ENCODE measurements around the gene TSC22D4.

The TSC22D4 gene

GRCh38 chr7:100428199-100428966, 50.6 kb downstream of the TSC22D4 start, which contains the start of gene ZCWPW1:
ZCWPW1 (minus strand) TSS chr7:100428703; CDS start chr7:100420649, 8,054 bp downstream.
- DNase-seq (ENCODE audit: low spot score) = peak; percentile 97

DNA sequence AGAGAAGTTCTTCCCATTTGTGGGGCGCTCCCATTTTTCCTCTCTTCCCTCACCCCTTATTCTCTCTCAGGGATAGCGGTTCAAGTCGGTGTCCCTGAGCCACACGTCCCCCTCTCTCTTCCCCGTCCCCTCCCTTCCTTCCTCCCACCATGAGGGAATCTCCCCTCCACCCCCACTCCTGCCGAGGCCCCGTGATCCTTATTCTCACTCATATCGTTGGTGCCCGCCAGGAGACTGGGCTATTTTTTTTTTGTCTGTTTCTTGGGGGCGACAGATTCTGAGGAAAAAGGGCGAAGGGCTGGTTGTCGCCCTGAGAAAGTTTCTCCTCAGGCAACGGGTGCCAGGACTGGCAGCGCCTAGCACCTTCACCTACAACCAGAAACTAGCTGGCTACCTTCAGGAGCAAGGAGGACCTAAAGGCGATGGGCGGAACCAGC, 51.2 kb downstream of the TSC22D4 start:
- no peak for DNase-seq (ENCODE audit: low spot score)

DNA sequence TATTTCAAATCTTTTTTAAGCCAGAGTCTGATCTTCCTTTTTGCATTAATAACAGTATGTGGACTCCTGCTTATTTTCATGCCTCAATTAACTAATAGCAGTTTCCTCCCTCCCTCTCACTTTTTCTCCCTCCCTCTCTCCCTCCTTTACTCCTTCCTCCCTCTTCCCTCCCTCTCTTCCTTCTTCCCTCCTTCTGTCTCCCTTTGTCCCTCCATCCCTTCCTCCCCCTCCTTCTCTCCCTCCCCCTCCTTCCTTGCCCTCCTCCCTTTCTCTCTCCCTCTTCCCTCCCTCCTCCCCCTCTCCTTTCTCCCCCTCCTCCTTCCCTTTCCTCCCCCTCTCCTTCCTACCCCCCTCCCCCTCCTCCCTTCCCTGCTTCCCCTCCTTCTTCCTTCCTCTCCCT, 52.5 kb downstream of the TSC22D4 start:
- no peak for DNase-seq (ENCODE audit: low spot score)

DNA sequence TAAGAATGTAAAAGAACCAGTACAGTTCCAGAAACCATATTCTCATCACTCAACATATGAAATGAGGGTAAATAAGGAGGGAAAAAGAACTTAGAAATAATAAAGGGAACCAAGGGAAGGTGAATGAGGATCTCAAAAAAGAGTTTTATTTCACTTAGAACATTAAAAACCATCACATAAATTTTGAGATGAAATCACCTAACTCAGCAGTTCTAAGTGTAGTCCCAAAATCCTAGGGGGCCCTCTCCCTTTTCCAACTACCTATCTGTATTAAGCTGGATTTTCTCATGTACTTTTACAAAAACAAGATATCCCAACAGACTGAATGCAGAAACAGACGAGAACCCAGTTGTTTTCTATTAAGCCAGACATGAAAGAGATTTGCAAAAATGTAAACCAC, 53.7 kb downstream of the TSC22D4 start:
- no peak for DNase-seq (ENCODE audit: low spot score)

GRCh38 chr7:100423315-100423714, 55.7 kb downstream of the TSC22D4 start:
- no peak for DNase-seq (ENCODE audit: low spot score)

- DNase-seq (ENCODE audit: low spot score) = no peak
Observed at GRCh38 chr7:100419660-100420226, 59.3 kb downstream of the TSC22D4 start.

GRCh38 chr7:100418930-100419659, 59.9 kb downstream of the TSC22D4 start:
- no peak for DNase-seq (ENCODE audit: low spot score)
